Esophagus mucosa (tissue), 1 donor: ENCODE results near the gene SLFN11. TPM values are rescaled to one million over a fixed set of nuclear protein-coding genes. Genes with fewer than 3 reads are reported as not detected.
"Not testable (repeated sequence)": the region's sequence is repeated elsewhere in the genome, so short reads cannot be mapped to it uniquely, and the experiment has no call there.

Source experiments
- ATAC-seq: fragments of 200-7000 bp; cut with Tn5 transposase; one replicate; pipeline ENCODE4 v1.9.1; 2020
- total RNA-seq: library from RNA; stranded (reverse); gene quantifications from one replicate; pipeline ENCODE4 v1.2.4, GENCODE V29; 2023
- donor health status: DM: yes; HTN: yes; CAD: no.

SLFN11 gene
- total RNA-seq, 1 donor from 2014 or later, result 6.6 TPM

DNA sequence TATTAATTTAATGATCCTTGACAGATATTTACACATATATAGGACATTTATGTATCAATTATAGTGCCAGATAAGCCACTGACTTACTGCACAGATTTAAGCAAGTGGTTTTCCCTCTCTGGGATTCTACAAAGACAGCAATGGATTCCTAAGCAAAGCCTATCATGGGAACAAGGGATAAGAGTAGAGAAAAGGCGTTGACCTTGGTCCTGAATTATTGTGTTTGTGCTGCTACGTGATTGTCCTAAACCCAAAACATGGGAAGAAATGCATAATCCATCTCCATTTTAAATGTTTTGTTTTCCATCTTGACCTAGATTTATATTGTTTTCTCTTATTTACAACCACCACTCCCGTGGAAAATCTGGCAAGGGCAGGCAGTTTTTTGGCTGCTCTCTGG, 14.0 kb downstream of the SLFN11 start:
- no peak for ATAC-seq

DNA sequence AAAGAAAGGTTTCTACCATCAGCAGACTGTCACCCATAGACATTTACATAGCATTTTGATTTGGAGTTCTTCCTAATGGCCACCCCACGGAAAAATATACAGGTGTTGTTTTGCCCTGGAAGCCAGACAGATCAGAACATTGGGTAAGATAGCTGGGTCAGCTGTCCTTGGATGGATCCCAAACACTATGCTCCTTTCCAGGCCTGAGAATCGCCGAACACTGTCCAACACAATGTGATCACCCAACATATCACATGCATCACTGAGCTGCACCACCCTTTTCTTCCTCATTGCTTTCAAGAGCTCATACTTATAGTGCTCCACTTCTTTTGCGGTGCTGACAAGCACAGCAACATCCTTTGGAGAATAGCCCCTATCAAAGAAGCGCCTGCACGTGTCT, 21.1 kb downstream of the SLFN11 start:
- no peak for ATAC-seq

- ATAC-seq, result no peak
Observed at GRCh38 chr17:35350493-35350892, 22.9 kb downstream of the SLFN11 start.

- peak; percentile 80 for ATAC-seq
Observed at GRCh38 chr17:35345926-35346771, 27.3 kb downstream of the SLFN11 start.

DNA sequence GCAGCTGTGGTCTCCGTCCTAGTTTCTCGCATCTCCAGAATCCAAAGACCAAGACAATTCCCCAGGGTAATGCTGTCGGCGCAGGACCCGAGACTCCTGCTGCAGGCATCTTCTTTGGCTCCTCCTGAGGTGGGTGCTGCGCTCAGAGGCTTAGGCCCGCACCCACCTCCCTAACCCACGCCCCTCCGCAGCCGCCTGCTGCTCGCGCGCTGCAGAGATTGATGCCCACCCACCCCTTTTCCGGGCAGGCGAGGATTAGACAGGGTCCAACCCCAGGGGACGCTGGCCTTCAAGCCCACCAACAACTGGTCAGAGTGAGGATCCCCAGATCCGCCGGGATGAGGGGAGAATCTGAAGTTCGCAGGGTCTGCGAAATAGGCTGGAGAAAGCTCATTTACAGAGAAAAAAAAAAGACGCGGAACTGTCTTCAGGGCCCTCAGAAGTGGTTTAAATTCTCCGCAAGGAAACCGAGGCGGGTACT, 27.9 kb downstream of the SLFN11 start:
- peak; percentile 7 for ATAC-seq

- ATAC-seq, result no peak
Observed at GRCh38 chr17:35344262-35344661, 29.2 kb downstream of the SLFN11 start.

GRCh38 chr17:35342276-35342675, 31.1 kb downstream of the SLFN11 start:
- no peak for ATAC-seq

DNA sequence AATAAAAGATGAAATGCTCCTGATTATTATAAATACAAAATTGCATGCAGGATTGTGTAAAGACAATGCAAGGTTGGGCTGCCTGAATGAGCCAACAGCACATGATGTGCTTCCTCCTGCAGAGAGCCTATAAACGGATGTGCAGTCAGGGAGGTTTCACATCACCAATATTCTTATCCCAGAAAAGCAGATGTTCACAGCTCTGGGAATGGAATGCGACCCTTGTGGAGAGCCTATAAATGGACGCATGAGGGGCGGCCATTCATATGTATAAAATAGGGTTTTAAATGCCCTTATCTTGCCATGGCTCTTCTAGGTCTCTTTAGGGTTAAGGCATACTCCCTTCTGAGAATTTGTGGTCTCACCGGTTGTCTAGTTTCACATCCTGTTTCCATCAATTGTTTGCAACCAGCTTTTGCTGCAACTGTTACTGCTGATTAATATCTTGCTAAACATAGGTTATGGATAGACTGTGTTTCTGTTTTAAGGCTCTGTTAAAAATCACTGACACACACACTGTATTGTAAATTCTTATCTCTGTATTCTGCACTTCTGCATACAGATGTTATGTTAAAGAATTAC, 31.9 kb downstream of the SLFN11 start:
- ATAC-seq, result no peak

DNA sequence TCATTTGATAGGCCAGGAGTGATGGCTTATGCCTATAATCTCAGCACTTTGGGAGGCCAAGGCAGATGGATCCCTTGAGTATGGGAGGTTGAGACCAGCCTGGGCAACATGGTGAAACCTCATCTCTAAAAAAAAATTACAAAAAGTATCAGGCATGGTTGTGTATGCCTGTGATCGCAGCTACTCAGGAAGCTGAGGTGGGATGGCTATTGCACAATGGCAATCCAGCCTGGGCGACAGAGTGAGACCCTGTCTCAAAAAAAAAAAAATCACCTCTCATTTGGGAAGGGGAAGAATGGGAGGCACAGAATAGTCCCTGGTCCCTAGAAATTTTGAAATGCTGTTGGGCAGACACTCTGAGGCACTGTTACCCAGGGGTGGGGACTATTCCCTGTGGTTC, 35.2 kb downstream of the SLFN11 start:
- no peak for ATAC-seq

GRCh38 chr17:35337364-35337763, 36.1 kb downstream of the SLFN11 start:
- ATAC-seq, result no peak

- ATAC-seq, result not testable (repeated sequence)
Observed at GRCh38 chr17:35333578-35333977, 39.8 kb downstream of the SLFN11 start.

GRCh38 chr17:35322749-35323148, 50.7 kb downstream of the SLFN11 start:
- no peak for ATAC-seq

GRCh38 chr17:35315971-35316370, 57.5 kb downstream of the SLFN11 start:
- ATAC-seq, result no peak

- peak; percentile 83 for ATAC-seq
Observed at GRCh38 chr17:35315283-35315682, 58.1 kb downstream of the SLFN11 start.

DNA sequence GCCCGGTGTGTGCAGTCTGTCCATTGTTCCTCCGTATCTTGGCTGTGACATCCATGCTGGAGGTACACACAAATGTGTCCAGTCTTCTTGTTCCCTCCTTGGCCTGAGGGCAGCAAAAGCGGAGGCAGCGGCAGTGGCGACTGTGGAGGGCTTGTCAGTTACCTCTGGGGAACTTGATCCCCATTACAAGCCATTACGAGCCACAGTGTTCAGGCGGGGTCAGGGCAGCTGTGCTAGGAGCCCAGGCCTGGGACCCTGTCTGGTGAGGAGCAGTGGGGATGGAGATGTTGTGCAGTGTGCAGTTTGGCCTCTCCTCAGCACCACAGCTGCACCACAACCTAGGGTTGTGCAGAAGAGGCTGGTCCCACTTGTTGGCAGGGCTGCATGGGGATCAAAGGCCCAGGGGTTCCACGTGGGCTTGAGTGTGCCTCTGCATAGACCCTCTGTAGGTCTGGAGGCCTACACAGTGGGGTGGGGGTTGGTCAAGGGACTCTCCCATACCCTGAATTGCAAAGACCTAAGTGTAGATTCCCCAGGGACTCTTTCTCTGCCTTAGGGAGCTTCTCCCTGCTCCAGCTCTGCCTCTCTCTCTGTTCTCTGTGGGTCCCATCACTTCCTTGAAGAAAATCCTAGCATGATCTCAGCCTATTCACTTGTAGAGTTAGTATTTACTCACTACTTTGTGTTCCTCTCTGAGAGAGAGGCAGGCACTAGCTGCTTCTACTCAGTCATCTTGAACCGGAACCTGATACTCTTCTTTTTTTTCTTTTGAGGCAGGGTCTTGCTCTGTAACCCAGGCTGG, 58.8 kb downstream of the SLFN11 start:
- peak; percentile 72 for ATAC-seq

- ATAC-seq, result peak; percentile 30
Observed at GRCh38 chr17:35313875-35314409, 59.5 kb downstream of the SLFN11 start.

DNA sequence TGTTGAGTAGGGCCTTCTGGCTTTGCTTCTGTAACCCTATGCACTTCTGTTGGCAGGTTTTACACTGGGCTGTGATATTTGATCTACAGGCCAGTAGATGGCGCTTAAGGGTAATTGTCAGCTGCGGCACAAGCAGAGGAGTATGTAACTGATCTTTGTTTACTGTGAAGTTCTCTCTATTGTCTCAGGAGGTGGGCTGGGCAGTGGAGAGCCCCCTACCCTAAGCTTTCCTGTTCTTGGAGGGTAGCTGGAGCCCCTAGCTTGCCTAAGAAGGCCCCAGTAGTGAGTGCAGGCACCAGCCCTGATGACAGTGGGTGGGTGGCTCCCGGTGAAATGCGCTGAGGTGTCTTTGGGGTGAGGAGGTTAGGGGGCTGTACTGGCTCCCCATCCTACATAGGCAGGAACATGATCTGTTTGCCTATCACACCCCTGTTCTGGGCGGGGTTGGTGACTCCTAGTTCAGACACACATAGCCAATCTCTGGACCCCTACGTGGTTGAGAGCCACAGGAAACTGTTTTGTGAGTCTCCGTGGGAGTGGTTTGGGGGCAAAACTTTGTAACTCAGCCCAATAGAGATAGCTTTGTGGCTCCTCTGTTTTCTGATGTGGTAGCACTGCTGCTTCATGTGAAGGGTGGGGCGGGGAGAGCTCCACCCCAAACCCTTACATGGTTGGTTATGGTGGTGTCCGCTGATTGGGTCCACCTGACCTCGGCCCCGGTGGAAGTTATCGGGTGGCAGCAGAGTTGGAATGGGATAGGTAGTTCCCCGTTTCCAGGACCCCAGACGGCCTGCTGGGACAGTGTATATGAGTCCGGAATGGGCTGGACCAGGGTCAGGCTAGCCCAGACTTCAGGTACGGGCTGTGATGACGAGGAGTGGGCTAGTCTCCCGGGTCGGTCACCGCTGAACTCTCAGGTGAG, 60.4 kb downstream of the SLFN11 start:
- ATAC-seq, result peak; percentile 79

- ATAC-seq, result no peak
Observed at GRCh38 chr17:35312346-35312745, 61.1 kb downstream of the SLFN11 start.

DNA sequence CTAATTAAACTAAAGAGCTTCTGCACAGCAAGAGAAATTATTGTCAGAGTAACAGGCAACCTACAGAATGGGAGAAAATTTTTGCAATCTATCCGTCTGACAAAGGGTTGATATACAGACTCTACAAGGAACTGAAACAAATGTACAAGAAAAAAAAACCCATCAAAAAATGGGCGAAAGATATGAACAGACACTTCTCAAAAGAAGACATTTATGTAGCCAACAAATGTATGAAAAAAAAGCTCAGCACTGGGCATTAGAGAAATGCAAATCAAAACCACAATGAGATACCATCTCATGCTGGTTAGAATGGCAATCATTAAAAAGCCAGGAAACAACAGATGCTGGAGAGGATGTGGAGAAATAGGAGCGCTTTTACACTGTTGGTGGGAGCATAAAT, 64.1 kb downstream of the SLFN11 start:
- not testable (repeated sequence) for ATAC-seq
